Ovary (tissue), 9 donors: ENCODE measurements around the gene PTPRO. TPM values are rescaled to one million over a fixed set of nuclear protein-coding genes. Genes with fewer than 3 reads are reported as not detected.

ENCODE experiments used
- DNase-seq, 5 donors: peaks; one replicate each; pipeline ENCODE4 v3.0.0-alpha.2; 2019 to 2020
- H3K27ac ChIP-seq, 2 donors: fragments of 200-600 bp; one replicate each; pipeline versions ENCODE4 v1.5.1 to v1.8.0; 2019 to 2022
- H3K27me3 ChIP-seq: fragments of 200-600 bp; one replicate; pipeline ENCODE4 v1.8.0; 2022
- H3K36me3 ChIP-seq: fragments of 200-600 bp; sonication (generic); one replicate; pipeline ENCODE4 v1.5.1; 2019
- H3K4me1 ChIP-seq: one replicate; pipeline ENCODE4 v1.8.1; 2013; ENCODE audit warnings: mild to moderate bottlenecking, moderate library complexity; ENCODE audit not compliant: insufficient read depth
- H3K4me3 ChIP-seq: fragments of 200-600 bp; sonication (generic); one replicate; pipeline ENCODE4 v1.5.1; 2017
- H3K9me3 ChIP-seq, 2 donors: fragments of 200-600 bp in 1 of 2; sonication (generic) in 1 of 2; one replicate each; pipeline versions ENCODE4 v1.5.1 to v1.8.1; 2013 to 2019; ENCODE audit warnings: mild to moderate bottlenecking in 1 of 2, moderate library complexity in 1 of 2
- CTCF ChIP-seq, 3 donors: fragments of 450-650 bp in 2 of 3; fragments of 200-600 bp in 1 of 3; IDR thresholded peaks; one replicate each; pipeline versions ENCODE4 v1.5.1 to v1.8.0; 2016 to 2022; ENCODE audit warnings: antibody characterized with exemption in 3 of 3, mild to moderate bottlenecking in 1 of 3
- EP300 ChIP-seq: sonication (generic); formaldehyde crosslinking; IDR thresholded peaks from one replicate; pipeline ENCODE4 v1.6.1; 2017; ENCODE audit warnings: antibody characterized with exemption
- POLR2A ChIP-seq: fragments of 450-650 bp; IDR thresholded peaks from one replicate; pipeline ENCODE4 v1.6.1; 2017; ENCODE audit warnings: antibody characterized with exemption, mild to moderate bottlenecking, moderate library complexity
- WGBS, 3 donors: extraction: QIAGEN DNeasy Blood & Tissue Kit in 1 of 3; methylation state at CpG; one replicate each; pipeline versions ENCODE4 v1.1.5 to v1.1.7; 2013 to 2017; 5-methylcytosine and 5-hydroxymethylcytosine counted together
- intact Hi-C, 4 donors: fragments of 100-400 bp; cut with DNase I; formaldehyde crosslinking; loops; one replicate each; pipeline versions ENCODE4 v1.11.0 to v1.15.1; 2022 to 2023
- polyA plus RNA-seq, 2 donors: library from polyadenylated mRNA; stranded (reverse); fragments of 200-250 nt in 1 of 2; fragments of 350-450 nt in 1 of 2; fragmentation: Illumina TruSeq in 1 of 2; extraction: RNeasy Lipid Tissue Mini Kit (QIAGEN cat#74804) in 1 of 2; gene quantifications; one replicate each; pipeline ENCODE4 v1.2.3, GENCODE V29; 2013 to 2014
- total RNA-seq, 7 donors: library from RNA; depleted of rRNA in 2 of 7; stranded (reverse); fragments of >200 nt in 2 of 7; fragmentation: NEBNext Ultra II Directional in 3 of 7; extraction: Animal tissue kit (Norgen Biotek cat#: 25700) in 3 of 7; gene quantifications; one replicate each; pipeline versions ENCODE4 v1.1.0 to v1.2.4, GENCODE V29; 2016 to 2023
- donor health status: DM: no; HTN: no; CAD: no; lungs with moderate emphysema.
- donor health status: DM: no; HTN: no; CAD: no.
- donor health status: Bipolar disorder and iron deficiency.
- donor health status: DM: yes; HTN: yes; CAD: no.
- donor health status: DM: no; HTN: no; CAD: no.
- donor health status: DM: yes; HTN: yes; CAD: no.

Gene PTPRO
- total and polyA plus RNA-seq, 9 donors: 0.30 to 3.7 (median 0.83) TPM

- H3K27me3 ChIP-seq: no peaks in the 10 kb centered on the region
- WGBS, 3 donors: 60 to 66% (median 64%) methylated on average over 2 of the region's 2 CpGs
- H3K9me3 ChIP-seq: no peaks in the 10 kb centered on the region
- DNase-seq: no peak
- H3K4me3 ChIP-seq: no peak overlapping the region
- intact Hi-C loops: no loop called here
- no peak for TF ChIP-seq CTCF (IDR thresholded peaks at IDR 0.05)
- TF ChIP-seq EP300: no peak
- no peak for TF ChIP-seq POLR2A
- no peaks in the 10 kb centered on the region for H3K36me3 ChIP-seq
- H3K4me1 ChIP-seq: peaks cover 4% of the 10 kb centered on the region
- H3K27ac ChIP-seq: no peak overlapping the region
Measured at GRCh38 chr12:15540005-15540404, 217.7 kb downstream of the PTPRO start.

- Histone ChIP-seq H3K4me1 (peaks cover 4% of the 10 kb centered on the region), H3K4me3 (no peak overlapping the region)
- no peak for TF ChIP-seq POLR2A
Measured at GRCh38 chr12:15540469-15540872, 218.2 kb downstream of the PTPRO start.

GRCh38 chr12:15541996-15542631 lies 219.8 kb downstream of the PTPRO start:
- H3K27ac ChIP-seq: no peak overlapping the region
- intact Hi-C loops: no loop called here
- peaks cover 4% of the 10 kb centered on the region for H3K4me1 ChIP-seq
- no peak for DNase-seq
- 51 to 64% (median 51%) methylated on average over 3 of the region's 3 CpGs for WGBS, 3 donors
- H3K9me3 ChIP-seq: no peaks in the 10 kb centered on the region
- H3K27me3 ChIP-seq: no peaks in the 10 kb centered on the region
- TF ChIP-seq EP300 (no peak), POLR2A (no peak), CTCF (IDR thresholded peaks at IDR 0.05) (no peak)
- no peaks in the 10 kb centered on the region for H3K36me3 ChIP-seq
- no peak overlapping the region for H3K4me3 ChIP-seq

More at GRCh38 chr12:15540469-15540872, 218.2 kb downstream of the PTPRO start:
- no peaks in the 10 kb centered on the region for H3K9me3 ChIP-seq
- no peaks in the 10 kb centered on the region for H3K36me3 ChIP-seq
- intact Hi-C loops: no loop called here
- H3K27ac ChIP-seq: no peak overlapping the region
- WGBS, 3 donors: 9 to 16% (median 10%) methylated on average over 1 of the region's 1 CpG
- no peaks in the 10 kb centered on the region for H3K27me3 ChIP-seq
- DNase-seq: no peak

GRCh38 chr12:15543347-15543746 lies 221.0 kb downstream of the PTPRO start:
- H3K36me3 ChIP-seq: no peaks in the 10 kb centered on the region
- no peaks in the 10 kb centered on the region for H3K27me3 ChIP-seq
- DNase-seq: no peak
- H3K9me3 ChIP-seq: no peaks in the 10 kb centered on the region
- H3K4me1 ChIP-seq: peaks cover 4% of the 10 kb centered on the region
- TF ChIP-seq POLR2A: no peak
- TF ChIP-seq EP300: no peak
- no peak for TF ChIP-seq CTCF (IDR thresholded peaks at IDR 0.05)
- WGBS, 3 donors: 77 to 95% (median 93%) methylated on average over 3 of the region's 3 CpGs
- H3K4me3 ChIP-seq: no peak overlapping the region
- no peak overlapping the region for H3K27ac ChIP-seq
- intact Hi-C loops: no loop called here

- no peak for DNase-seq
- Histone ChIP-seq H3K9me3 (no peaks in the 10 kb centered on the region), H3K36me3 (no peaks in the 10 kb centered on the region), H3K27me3 (no peaks in the 10 kb centered on the region), H3K27ac (no peak overlapping the region), H3K4me3 (no peak overlapping the region), H3K4me1 (peaks cover 4% of the 10 kb centered on the region)
- TF ChIP-seq POLR2A: no peak
- TF ChIP-seq EP300: no peak
- TF ChIP-seq CTCF (IDR thresholded peaks at IDR 0.05): no peak
- intact Hi-C loops: no loop called here
Measured at GRCh38 chr12:15544589-15544988, 222.3 kb downstream of the PTPRO start.
